Transverse colon (tissue), 4 donors: ENCODE results near the gene SPTBN4.

ENCODE experiments used
- CTCF ChIP-seq, 5 experiments: fragments of 200-600 bp in 3 of 5; fragments of 450-650 bp in 2 of 5; sonication (generic) in 3 of 5; IDR thresholded peaks; 1 replicate in 2 of 5; 2 replicates in 3 of 5; pipeline ENCODE4 v1.5.1; 2016 to 2017; ENCODE audit warnings: antibody characterized with exemption in 5 of 5, inconsistent platforms in 3 of 5, mild to moderate bottlenecking in 2 of 5, moderate library complexity in 1 of 5
- POLR2A ChIP-seq: fragments of 450-650 bp; IDR thresholded peaks from one replicate; pipeline ENCODE4 v1.6.1; 2016; ENCODE audit warnings: antibody characterized with exemption, mild to moderate bottlenecking, moderate library complexity
- POLR2AphosphoS5 ChIP-seq, 3 donors: sonication (generic); formaldehyde crosslinking; IDR thresholded peaks; one replicate each; pipeline ENCODE4 v1.6.1; 2016; ENCODE audit warnings: antibody characterized with exemption in 3 of 3

DNA sequence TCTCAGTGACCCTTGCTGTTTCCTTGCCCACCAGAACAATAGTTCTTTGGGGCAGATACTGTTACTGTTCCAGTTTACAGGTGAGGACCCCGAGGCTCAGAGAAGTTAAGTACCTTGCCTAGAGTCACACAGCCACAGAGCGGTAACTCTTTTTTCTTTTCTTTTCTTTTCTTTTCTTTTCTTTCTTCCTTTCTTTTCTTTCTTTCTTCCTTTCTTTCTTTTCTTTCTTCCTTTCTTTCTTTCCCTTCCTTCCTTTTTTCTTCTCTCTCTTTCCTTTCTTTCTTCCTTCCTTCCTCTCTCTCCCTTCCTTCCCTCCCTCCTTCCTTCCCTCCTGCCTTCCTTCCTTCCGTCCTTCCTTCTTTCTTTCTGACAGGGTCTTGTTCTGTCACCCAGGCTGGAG lies 48.8 kb upstream of the SPTBN4 start:
- TF ChIP-seq POLR2A (no peak), CTCF (IDR thresholded peaks at IDR 0.05) (no peak), POLR2AphosphoS5 (IDR thresholded peaks at IDR 0.05) (no peak)
